ENCODE data around the gene SCAF11.

SCAF11 gene

DNA sequence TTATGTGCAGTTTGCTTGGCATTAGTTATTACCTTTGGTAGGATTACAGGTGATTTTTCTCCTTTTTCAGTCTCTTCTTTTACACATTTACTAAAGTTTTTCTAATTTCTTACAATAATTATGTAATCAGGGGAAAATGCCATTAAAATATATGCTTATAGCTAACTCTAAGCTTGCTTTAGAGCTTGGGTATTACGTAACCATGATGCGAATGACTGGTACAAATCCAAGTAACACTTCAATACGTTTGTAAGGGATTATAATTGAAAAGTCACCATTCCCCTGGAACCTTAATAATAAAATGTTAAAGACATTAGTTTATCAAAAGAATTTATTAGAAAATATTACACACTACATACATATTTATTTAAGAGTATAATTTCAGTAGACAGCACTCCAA, 71.6 kb downstream of the SCAF11 start:
- no peaks in the 10 kb centered on the region for H3K27me3 ChIP-seq (replicated peaks)
- in situ Hi-C loops (cut with HindIII; ENCODE audit: low pct_ligation_motif_present, low sequenced_read_pairs), result no loop called here
- TF ChIP-seq CTCF (IDR thresholded peaks at IDR 0.05; ENCODE audit: low read depth, low read length, missing control alignments), result no peak
- H3K27ac ChIP-seq, result no peak overlapping the region
- H3K4me3 ChIP-seq (ENCODE audit: low read depth, low read length), result no peak overlapping the region
- H3K36me3 ChIP-seq (replicated peaks), result peaks cover 25% of the 10 kb centered on the region
- DNase-seq, result no peak

- in situ Hi-C loops (cut with HindIII; ENCODE audit: low pct_ligation_motif_present, low sequenced_read_pairs), result no loop called here
- Histone ChIP-seq H3K27ac (no peak overlapping the region), H3K4me3 (ENCODE audit: low read depth, low read length) (no peak overlapping the region), H3K27me3 (replicated peaks) (no peaks in the 10 kb centered on the region), H3K36me3 (replicated peaks) (peaks cover 5% of the 10 kb centered on the region)
- no peak for DNase-seq
- TF ChIP-seq CTCF (IDR thresholded peaks at IDR 0.05; ENCODE audit: low read depth, low read length, missing control alignments), result no peak
These were observed 75.0 kb downstream of the SCAF11 start for GRCh38 chr12:45915405-45915804.

GRCh38 chr12:45914090-45914489, 76.3 kb downstream of the SCAF11 start:
- DNase-seq, result peak; percentile 87
- in situ Hi-C loops (cut with HindIII; ENCODE audit: low pct_ligation_motif_present, low sequenced_read_pairs), result no loop called here
- no peak overlapping the region for H3K27ac ChIP-seq
- no peak overlapping the region for H3K4me3 ChIP-seq (ENCODE audit: low read depth, low read length)
- peaks cover 5% of the 10 kb centered on the region for H3K36me3 ChIP-seq (replicated peaks)
- no peaks in the 10 kb centered on the region for H3K27me3 ChIP-seq (replicated peaks)
- TF ChIP-seq CTCF (IDR thresholded peaks at IDR 0.05; ENCODE audit: low read depth, low read length, missing control alignments), result no peak

GRCh38 chr12:45913631-45914030, 76.7 kb downstream of the SCAF11 start:
- Histone ChIP-seq H3K4me3 (ENCODE audit: low read depth, low read length) (no peak overlapping the region), H3K27ac (no peak overlapping the region), H3K36me3 (replicated peaks) (peaks cover 5% of the 10 kb centered on the region), H3K27me3 (replicated peaks) (no peaks in the 10 kb centered on the region)
- in situ Hi-C loops (cut with HindIII; ENCODE audit: low pct_ligation_motif_present, low sequenced_read_pairs), result no loop called here
- no peak for DNase-seq
- no peak for TF ChIP-seq CTCF (IDR thresholded peaks at IDR 0.05; ENCODE audit: low read depth, low read length, missing control alignments)

DNA sequence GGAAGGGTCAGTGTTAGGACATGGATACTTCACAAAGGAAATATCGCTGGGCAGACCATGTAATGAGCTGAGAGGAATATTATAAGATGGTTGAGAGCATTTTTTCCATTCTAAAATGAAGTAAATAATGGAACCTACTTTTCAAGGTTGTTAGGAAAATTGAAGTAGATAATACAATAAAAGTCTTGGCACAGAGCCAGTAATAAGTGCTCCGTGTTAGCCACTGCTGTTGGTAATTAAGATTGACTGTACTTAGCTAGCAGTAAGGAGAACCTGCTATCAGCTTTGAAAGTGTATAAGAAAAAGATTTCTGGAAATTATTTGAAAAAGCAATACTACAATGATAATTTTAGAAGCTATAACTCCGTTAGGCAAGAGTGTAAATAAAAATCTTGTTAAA, 77.6 kb downstream of the SCAF11 start:
- no peaks in the 10 kb centered on the region for H3K36me3 ChIP-seq (replicated peaks)
- TF ChIP-seq CTCF (IDR thresholded peaks at IDR 0.05; ENCODE audit: low read depth, low read length, missing control alignments), result no peak
- H3K27ac ChIP-seq, result no peak overlapping the region
- in situ Hi-C loops (cut with HindIII; ENCODE audit: low pct_ligation_motif_present, low sequenced_read_pairs), result no loop called here
- no peaks in the 10 kb centered on the region for H3K27me3 ChIP-seq (replicated peaks)
- no peak overlapping the region for H3K4me3 ChIP-seq (ENCODE audit: low read depth, low read length)
- no peak for DNase-seq

DNA sequence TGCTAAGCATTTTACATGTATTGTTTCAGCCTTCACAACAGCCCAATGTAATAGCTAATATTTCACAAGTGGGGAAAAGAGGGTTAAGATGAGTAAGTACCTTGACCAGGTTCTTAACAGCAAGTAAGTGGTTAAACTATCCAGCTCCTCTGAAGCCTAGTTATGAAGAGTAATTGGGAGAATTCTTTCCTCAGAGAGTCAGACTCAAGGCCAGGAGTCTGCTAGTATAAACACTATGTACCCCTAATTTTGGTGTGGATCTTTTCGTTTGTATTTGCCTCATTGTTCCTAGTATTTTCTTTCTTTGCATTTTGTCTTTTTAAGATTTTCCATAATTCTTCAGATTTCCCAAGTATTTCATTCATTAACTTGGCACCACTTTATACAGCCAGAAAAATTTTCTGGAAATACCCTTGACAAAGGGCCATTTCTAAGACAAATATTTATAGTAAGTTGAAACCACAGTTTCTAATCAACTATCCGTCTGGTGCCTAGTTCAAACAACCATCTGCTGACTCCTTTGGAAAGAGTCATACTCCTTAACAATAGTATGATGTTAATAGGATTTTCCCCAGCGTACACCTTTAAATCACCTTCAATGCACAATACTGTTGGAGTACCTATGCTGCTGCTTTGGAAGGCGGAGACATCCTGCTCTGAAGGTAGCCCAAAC, 81.2 kb downstream of the SCAF11 start:
- H3K36me3 ChIP-seq (replicated peaks), result no peaks in the 10 kb centered on the region
- no peak overlapping the region for H3K27ac ChIP-seq
- H3K4me3 ChIP-seq (ENCODE audit: low read depth, low read length), result no peak overlapping the region
- in situ Hi-C loops (cut with HindIII; ENCODE audit: low pct_ligation_motif_present, low sequenced_read_pairs), result no loop called here
- TF ChIP-seq CTCF (IDR thresholded peaks at IDR 0.05; ENCODE audit: low read depth, low read length, missing control alignments), result no peak
- no peak for DNase-seq
- H3K27me3 ChIP-seq (replicated peaks), result no peaks in the 10 kb centered on the region
